Measurements from ENCODE around the gene TFB1M.

- no peak for TF ChIP-seq CTCF (conservative IDR thresholded peaks at IDR 0.05 in 1 of 2, IDR thresholded peaks at IDR 0.05 in 1 of 2; ENCODE audit: low read depth in 1 of 2, low read length in 2 of 2)
- TF ChIP-seq EZH2 (IDR thresholded peaks at IDR 0.05; ENCODE audit: low read length, missing control alignments) = no peak
Measured at GRCh38 chr6:155329460-155330132, 15.3 kb upstream of the TFB1M start.
